HG03280 (cell line): Measurements from ENCODE around the gene COL19A1.
"Not testable (repeated sequence)": the region's sequence is repeated elsewhere in the genome, so short reads cannot be mapped to it uniquely, and the experiment has no call there.

Source experiments
- ATAC-seq: cut with Tn5 transposase; IDR thresholded peaks from one replicate; pipeline ENCODE4 v1.9.1; 2021; ENCODE audit warnings: mild to moderate bottlenecking, moderate library complexity; ENCODE audit not compliant: unreplicated experiment

COL19A1 gene

DNA sequence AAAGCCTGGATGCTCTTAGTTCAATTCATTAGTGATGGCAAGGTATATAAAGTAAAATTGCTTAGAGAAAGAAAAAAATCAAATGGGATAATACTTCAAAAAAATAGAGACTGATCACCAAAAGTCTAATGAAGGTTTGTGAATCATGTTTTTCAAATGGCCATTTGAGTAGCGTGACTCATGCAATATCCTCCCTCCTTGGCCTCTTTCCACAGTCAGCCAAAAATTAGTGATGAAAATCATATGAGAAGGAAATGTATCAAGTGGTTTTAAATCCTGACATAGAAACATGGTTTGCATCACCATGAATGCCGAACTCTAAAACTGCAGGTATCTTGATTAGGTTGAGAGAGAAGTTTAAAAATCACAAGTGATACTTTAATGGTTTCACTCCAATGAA, 1.2 kb upstream of the COL19A1 start:
- ATAC-seq = no peak

DNA sequence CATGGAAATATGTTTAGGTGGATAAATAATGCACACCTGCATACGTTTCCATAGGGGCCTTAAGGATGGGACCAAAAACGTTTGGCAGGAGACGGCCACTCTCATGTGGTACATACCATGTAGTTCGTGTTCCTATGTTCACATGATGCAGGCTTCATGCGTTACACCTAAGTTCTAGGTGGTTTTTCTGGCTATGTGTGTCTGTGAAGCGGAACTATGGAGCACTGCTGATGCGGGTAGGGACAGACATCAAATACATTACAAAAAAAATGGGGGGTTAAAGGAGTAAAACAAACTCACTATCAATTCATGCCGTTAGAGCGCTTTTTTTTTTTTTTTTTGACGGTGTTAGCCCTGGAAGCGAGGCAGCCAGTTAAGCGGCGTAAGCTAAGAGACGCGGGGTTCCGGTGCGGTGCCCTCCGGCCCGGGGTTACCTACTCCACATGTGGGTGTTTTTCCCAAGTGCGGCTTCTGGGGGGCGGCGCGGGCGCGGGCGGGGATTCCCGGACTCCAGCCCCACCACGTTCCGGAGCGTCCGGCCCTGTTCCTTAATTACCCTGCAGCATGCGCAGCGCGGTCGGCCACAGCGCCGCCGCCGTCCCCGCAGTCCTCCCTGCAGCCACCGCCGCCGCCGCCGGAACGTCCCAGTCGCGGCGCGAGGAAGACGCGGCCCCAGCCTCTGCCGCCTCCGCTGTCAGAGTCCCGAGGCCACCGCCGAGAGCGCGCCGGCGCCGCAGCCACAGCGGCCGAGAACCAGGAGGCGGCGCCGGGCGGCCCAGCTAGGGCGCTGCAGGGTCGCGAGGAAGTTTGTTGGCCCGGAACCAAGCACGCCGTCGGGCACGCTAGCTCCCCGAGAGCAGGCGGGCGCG, 648 bp downstream of the COL19A1 start:
- peak; percentile 72 for ATAC-seq

DNA sequence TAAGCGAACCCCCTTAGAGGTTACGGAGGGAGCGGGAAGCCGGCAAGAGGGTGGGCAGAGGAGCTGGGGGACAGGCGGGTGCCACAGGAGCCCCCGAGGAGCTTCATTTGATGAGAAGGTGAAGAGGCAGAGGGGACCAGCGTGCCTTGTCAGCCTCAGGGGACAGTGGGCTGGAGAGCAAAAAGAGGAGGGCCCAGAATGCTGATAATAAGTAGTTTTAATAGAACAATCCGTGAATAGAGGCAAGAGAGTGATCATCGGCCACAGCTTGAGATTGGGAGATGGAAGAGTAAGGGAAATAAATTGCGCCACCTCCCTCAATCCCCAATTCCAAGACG, 1.3 kb downstream of the COL19A1 start:
- ATAC-seq = no peak

DNA sequence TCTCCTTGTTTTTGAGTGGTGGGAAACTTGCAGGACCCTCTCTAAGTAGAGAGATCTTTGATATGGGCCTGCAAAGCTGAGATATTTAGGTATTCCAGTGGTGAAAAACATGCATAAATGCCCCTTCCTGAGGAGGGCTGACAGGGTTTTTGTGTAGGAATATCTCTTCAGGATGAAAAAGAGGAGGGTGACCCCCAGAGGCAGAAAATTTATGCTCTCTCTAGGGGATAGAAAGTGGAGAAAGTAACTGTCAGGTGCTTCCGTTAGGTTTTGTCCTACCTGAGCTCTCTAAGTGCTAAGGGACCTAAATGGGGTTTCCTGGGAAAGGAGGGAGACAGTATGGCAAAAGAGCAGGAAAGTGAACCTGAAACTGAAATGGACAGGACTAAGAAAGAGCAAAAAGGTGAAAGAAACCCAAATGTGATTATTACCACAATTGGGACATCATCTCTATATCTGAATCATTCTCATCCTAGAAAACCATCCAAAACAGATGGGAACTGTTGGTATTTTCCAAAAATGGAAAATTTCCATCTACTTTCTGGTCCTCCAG, 2.0 kb downstream of the COL19A1 start:
- ATAC-seq = no peak

DNA sequence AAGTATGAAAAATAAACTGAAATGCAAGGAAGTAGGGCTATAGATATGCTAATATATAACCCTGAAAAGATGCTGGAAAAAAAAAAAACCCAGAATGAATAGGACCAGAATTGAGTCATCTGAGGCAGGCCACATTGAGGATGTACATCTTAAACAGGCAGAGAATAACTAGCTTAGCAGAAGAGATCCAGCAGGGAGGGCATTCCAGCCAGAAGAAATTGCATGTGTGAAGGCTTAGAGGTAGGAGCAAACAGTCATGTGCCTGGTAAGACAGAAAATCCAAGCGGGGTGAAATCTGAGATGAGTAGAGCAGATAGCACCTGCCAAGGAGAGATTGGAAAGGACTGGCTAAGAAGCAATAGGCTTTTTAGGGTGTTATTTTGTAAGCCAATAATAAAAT, 2.6 kb downstream of the COL19A1 start:
- ATAC-seq = no peak

DNA sequence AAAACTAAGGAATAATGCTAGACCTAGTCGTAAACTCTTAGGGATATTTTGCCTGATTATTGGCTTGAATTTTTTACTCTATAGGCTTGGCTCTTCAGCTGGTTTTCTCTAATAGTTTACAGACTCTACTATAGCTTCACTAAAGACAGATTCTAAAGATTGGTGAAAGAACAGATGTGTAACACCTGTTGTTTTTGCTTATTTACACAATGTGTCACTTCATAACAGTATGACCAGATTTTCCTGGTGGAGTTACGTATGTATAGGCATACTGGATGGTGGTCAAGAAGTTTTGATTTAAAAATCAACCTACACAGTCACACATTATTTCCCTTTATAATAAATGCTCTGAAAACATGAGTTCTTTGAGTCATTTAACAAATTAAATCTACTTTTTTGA, 4.8 kb downstream of the COL19A1 start:
- no peak for ATAC-seq

DNA sequence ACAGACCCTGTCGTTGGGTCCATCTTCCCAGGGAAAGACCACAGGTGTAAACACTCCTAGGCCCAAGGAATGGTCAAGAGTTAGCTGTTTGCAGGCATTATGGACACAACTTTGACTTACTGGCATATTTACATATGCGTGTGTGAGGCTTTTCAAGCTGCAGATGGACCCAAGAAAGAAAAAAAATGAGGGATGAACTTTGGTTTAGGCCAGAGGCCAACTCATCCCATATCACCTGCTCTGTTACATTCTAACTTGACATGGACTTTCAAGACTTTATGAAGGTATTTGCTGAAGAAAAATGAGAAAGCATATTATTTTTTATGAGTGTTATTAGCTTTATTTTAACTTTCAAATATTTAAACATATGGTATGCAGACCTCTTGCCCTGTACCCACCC, 6.9 kb downstream of the COL19A1 start:
- no peak for ATAC-seq

DNA sequence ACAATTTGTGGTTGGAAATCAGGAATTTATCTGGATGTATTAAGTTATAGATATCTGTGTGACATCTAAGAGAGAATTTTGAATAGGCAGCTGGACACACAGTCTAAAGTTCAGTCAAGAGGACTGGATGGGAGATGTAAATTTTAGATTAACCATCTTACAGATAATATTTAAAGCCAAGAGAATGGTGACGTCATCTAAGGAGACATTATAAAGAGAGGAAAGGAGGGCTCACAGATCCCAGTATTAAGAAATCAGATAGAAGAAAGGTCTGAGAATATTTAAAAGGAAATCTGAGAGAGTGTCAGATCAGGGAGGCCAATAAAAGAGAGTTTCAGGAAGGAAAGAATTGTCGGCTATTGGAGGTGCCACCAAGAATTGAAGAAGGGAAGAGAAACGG, 9.4 kb downstream of the COL19A1 start:
- ATAC-seq = no peak

DNA sequence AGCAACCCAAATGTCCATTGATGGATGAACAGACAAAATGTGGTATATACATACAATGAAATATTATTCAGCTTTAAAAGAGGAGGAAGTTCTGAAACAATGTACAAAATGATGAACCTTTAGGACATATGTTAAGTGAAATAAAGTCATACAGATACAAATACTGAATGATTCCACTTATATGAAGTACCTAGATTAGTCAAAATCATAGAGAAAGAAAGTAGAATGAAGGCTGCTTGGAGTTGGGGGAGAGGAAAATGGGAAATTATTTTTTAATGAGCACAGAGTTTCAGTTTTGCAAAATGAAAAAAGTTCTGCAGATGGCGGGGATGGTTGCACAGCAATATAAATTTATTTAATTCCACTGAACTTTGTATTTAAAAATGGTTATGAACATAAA, 12.4 kb downstream of the COL19A1 start:
- ATAC-seq = no peak

DNA sequence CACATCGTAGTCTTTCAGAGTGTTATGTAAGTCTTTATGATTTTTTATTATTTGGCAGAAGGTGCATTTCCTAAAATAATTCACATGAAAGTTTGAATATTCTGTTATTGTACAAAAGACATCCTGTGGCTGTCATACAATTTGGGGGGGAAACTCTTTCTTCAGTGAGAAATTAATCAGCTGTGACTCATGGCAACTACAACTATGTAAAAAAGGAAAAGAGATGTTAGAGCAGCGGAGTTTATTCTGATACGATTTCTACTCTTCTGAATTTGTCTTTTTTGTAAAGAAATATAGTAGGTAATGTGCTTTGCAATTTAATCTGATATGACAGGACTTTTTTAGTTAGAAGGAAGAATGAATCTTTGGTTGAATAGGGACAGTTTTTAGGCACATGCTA, 14.2 kb downstream of the COL19A1 start:
- peak; percentile 36 for ATAC-seq

DNA sequence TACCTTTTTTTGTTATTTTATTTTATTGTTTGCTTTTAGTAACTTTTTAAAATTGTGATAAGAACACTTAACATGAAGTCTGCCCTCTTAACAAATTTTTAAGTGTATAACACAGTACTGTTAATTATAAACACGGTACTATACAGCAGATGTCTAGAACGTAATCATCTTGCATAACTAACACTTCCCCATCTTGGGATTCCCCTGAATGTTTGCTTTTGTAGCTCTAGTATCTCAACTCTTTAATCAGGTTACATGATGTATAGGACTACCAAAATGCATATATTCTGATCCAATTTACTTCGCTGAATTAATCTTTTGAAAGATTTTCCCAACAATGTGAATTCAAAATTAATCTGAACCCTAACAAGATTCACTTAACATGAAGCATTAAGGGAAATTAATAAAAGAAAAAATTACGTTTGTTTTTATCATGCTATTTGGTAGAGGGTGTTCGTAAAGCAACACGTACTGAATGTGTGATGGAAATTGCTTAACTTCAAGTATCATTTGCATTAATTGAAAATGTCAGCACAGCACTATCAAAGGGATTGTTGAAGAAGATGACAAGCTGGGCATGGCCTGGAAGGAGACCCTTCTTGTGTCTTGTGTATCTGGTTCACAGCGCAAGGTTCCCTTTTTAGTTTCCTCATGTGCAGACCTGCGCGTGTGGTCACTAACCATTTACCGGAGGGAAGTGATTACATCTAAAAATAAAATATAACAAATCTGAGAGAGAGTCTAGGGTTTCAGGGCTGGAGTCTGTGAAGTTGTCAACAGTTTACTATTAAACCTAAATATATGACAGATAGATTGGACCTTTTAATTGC, 15.2 kb downstream of the COL19A1 start:
- ATAC-seq = peak; percentile 85

DNA sequence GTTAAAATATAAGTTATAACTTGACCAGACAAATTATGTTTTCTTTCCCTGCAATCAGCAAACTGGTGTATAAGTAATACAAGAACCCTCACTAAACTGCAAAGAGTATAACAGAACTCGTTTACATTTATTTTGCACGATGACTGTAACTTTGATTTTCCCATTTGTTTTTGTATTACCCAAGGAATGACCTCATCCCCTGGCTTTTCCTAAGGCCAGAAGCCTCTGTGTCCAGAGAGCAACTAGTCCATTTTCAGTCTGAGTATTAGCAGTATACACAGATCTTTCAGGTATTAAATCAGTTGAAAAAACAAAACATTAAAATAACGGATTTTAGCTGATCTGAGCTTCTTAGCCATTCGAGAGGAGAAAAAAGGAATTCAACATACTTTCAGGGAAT, 17.2 kb downstream of the COL19A1 start:
- no peak for ATAC-seq

DNA sequence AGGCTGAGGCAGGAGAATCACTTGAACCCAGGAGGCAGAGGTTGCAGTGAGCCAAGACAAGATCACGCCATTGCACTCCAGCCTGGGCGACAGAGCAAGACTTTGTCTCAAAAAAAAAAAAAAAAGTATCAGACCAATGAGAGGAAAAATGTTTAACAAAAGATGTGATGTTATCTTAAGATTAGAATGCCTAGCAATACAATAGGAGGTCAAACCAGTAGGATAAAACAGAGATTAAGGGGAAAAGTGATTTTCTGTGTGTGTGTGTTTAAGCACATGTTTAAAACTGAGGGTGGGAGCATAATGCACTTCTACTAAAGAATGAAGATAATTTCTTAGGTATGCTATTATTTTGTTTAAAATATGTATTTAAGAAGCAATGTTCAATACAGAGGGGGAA, 17.9 kb downstream of the COL19A1 start:
- no peak for ATAC-seq

DNA sequence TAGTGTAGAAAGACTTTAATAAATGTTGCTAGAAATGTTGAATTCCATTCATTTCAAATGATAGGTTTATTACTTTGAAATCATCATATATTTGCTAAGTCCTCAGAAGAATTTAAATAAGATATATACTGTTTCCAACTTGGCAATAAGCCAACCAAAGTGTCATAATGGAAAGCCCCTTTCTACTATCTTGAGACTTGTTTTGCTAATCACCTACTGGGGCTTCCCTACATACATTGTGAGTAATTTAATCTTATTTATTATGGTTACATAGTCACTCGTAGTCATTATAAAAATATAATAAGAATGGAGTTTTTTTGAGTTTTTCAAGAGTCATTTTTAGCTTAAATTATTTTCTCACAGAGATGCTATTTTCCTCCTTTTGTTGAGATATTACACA, 20.7 kb downstream of the COL19A1 start:
- ATAC-seq = no peak

DNA sequence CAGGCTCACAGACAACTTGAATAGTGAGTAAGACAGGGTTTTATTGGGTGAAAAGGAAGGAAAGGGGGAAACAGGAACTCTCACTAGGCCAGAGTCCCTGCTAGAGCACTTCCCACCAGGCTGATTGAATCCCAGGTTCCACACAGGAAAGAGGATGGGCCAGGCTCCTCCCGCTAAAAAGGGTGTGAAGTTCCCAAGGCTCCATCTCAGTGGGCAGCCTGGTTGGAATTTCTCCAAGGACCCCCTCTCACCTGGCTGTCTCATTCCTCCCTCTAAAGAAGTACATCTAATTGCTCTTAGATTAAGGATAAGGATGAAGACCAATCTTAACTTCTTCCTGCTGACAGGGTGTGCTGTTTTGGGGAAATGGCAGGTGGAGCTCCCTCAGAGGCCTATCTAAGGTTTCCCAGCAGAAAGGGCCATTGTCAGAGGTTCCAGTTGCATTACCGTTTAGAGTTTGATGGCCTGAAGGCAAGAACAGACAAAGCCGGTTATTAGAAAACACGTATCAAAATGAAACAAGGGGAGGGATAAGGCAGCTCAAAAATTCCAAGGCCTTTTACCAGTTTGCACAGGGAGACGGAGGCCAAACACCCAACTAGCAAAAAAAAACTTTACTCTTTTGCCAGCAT, 21.5 kb downstream of the COL19A1 start:
- no peak for ATAC-seq

DNA sequence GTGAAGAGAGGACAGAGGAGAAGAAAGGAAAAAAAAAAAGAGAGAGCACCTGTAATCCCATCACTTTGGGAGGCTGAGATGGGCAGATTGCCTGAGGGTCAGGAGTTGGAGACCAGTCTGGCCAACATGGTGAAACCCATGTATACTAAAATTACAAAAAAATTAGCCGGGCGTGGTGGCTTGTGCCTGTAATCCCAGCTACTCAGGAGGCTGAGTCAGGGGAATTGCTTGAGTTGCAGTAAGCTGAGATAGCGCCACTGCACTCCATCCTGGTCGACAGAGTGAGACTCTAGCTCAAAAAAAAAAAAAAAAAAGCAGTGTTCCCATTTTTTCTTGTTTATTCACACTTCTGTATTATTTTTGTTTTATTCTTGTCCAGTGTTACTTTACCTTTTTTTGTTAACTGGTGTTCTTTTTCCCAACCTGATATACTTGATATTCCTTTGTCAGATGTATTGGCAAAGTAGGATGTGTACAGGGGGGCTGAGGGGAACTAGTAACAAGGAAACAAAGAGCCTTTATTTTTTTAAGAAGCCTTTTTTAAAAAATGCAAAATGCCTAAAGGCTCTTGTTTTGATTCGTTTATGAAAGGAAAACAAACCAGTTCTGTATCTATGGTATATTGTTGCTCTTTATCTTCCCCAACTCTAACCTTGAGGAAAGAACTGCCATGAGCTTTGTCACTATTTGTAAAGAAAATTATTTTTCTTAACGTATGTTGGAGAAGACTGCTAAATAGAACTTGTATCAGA, 22.3 kb downstream of the COL19A1 start:
- no peak for ATAC-seq

DNA sequence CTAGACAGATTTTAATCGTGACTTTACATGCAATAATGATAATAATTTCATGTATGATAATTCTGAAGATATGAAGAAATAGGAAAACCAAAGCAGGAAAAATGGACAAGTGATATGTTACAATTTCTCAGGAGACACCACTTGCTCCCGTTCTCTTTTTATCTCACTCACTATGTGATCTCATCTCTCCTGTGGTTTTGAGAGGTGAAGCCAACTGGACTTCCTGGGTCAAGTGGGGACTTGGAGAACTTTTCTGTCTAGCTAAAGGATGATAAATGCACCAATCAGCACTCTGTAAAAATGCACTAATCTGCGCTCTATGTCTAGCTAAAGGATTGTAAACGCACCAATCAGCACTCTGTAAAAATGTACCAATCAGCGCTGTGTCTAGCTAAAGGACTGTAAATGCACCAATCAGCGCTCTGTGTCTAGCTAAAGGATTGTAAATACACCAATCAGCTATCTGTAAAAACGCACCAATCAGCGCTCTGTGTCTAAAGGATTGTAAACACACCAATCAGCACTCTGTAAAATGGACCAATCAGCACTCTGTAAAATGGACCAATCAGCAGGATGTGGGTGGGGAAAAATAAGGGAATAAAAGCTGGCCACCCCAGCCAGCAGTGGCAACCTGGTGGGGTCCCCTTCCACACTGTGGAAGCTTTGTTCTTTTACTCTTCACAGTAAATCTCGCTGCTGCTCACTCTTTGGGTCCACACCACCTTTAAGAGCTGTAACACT, 23.0 kb downstream of the COL19A1 start:
- not testable (repeated sequence) for ATAC-seq

DNA sequence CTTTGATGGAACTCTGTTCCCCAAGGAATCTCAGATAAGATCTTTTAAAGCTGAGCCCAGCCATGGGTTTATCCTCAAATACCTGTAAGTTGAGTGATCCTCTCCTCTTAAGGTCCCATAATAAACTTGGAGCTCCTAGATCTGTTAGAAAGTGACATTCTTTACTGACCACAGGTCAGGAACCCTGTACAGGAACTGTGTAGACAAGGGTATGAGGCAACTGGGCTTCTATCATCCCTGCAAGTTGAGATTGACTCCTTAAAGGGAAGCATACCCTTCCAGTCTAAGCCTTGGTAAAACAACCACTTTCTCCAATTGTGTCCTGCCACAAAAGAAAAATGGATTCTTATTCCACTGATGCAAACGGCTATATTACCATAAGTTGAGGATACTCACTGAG, 26.2 kb downstream of the COL19A1 start:
- not testable (repeated sequence) for ATAC-seq

DNA sequence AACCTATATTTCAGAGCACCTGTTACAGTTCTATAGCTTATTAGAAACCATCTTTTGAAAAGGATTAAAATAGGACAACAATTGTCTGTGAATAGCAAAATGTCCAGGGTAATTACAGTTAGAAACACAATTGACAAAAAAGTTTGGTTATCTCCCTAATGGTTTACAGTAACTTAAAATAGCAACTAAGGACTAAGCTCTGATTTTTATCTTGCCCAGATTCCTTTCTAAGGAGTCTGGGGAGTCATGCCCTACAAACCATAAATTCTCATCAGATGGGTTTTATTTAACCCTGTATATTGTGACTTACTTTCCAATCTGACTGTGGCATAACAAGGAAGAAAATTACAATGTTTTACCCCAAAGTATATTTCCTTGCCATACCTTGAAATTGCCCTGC, 26.9 kb downstream of the COL19A1 start:
- not testable (repeated sequence) for ATAC-seq
